AG10803 (cell line): ENCODE data around the gene CYP11A1.
"Not testable (repeated sequence)": the region's sequence is repeated elsewhere in the genome, so short reads cannot be mapped to it uniquely, and the experiment has no call there.

Experiments
- DNase-seq: peaks from one replicate; pipeline ENCODE4 v3.0.0; 2010; ENCODE audit warnings: low read depth
- H3K4me3 ChIP-seq: 2 replicates; pipeline ENCODE4 v1.5.1; 2011; ENCODE audit warnings: mild to moderate bottlenecking, low read length, control low read depth
- TF ChIP-seq, protein P1 (sequence below): conservative IDR thresholded peaks from 2 replicates; pipeline ENCODE4 v1.5.1; 2011; ENCODE audit warnings: mild to moderate bottlenecking, low read length, control low read depth, inconsistent platforms

Gene CYP11A1

DNA sequence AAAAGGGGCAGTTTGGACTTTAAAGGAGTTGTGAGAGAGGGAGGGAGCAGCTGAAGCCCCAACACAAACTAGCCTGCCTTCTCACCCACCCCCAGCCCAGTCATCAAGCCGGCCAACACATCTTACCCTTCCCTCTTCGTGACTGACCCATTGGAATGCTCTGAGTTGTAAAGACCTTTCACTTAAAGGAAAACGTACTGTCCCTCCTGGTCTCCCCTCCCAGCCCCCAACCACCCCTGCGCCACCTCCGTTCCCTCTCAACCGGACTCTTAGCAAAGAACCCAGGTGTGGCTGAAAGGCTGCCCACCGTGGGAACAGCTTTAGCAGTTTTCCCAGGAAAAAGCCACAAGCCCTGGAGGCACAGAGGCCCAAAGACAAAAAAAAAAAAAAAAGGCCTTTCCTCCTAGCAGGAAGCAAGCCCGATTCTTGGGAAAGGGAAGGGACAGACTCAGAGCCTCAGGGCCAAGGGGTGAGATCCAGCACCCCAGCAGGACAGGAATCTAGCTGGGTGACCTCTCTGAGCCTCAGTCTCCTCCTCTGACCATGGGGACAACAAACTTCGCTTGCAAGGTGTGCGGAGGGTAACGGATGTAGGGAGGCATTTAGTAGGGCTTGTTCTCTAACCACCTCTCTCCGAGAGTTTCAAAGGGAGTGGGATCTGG, 2.4 kb downstream of the CYP11A1 start:
- TF ChIP-seq, protein P1, sequence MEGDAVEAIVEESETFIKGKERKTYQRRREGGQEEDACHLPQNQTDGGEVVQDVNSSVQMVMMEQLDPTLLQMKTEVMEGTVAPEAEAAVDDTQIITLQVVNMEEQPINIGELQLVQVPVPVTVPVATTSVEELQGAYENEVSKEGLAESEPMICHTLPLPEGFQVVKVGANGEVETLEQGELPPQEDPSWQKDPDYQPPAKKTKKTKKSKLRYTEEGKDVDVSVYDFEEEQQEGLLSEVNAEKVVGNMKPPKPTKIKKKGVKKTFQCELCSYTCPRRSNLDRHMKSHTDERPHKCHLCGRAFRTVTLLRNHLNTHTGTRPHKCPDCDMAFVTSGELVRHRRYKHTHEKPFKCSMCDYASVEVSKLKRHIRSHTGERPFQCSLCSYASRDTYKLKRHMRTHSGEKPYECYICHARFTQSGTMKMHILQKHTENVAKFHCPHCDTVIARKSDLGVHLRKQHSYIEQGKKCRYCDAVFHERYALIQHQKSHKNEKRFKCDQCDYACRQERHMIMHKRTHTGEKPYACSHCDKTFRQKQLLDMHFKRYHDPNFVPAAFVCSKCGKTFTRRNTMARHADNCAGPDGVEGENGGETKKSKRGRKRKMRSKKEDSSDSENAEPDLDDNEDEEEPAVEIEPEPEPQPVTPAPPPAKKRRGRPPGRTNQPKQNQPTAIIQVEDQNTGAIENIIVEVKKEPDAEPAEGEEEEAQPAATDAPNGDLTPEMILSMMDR, result no peak
- no peak for DNase-seq
- H3K4me3 ChIP-seq, result peak overlapping the region; percentile 64

DNA sequence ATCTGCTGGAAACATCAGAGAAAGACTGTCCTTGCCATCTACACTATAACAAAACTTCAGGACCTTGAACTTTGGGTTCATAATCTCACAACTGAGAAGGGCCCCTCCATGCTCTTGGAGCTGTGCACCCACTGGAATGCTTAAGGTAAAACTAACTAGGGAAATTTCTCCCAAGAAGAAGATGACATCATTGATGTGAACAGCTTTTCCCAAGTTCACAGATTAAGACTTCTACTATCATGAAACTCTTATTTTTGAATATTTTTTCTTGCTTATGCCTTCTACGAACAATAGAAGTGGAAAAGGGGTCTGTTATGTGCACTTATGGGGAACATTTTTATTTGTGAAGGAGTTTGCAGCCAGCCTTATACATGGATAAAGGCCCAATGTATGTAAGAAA, 5.0 kb downstream of the CYP11A1 start:
- no peak for DNase-seq
- H3K4me3 ChIP-seq, result no peak overlapping the region
- TF ChIP-seq, protein P1, result no peak

DNA sequence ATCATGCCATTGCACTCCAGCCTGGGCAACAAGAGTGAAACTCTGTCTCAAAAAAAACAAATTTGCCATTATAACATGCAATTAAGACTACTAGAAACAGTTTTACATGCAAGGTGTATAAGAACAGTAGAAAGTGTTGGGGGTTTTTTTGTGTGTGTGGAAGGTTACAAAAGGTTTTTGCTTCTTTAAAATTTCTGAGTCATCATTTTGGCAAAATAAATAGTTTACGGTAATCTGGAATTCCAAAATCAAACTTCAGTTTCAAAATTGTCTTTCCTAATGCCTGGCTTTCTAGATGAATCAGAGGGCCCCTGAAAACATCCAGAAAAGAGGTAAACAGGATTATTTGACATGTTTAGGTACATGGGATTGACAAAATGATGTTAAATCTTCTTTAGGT, 6.6 kb downstream of the CYP11A1 start:
- not testable (repeated sequence) for DNase-seq, H3K4me3 ChIP-seq

DNA sequence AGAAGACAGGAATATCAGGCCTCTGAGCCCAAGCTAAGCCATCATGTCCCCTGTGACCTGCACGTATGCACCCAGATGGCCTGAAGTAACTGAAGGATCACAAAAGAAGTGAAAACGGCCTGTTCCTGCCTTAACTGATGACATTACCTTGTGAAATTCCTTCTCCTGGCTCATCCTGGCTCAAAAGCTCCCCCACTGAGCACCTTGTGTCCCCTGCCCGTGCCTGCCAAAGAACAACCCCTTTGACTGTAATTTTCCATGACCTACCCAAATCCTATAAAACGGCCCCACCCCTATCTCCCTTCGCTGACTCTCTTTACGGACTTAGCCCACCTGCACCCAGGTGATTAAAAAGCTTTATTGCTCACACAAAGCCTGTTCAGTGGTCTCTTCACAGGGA, 8.1 kb downstream of the CYP11A1 start:
- not testable (repeated sequence) for H3K4me3 ChIP-seq, DNase-seq

DNA sequence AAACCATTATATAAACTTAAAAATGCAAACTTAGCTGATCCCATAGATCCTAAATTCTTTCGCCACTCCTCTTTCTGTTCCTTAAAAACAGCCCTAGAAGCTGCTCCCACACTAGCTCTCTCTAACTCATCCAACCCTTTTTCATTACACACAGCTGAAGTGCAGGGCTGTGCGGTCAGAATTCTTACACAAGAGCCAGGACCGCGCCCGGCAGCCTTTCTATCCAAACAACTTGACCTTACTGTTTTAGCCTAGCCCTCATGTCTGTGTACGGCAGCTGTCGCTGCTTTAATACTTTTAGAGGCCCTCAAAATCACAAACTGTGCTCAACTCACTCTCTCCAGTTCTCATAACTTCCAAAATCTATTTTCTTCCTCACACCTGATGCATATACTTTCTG, 9.9 kb downstream of the CYP11A1 start:
- DNase-seq, H3K4me3 ChIP-seq: not testable (repeated sequence)

DNA sequence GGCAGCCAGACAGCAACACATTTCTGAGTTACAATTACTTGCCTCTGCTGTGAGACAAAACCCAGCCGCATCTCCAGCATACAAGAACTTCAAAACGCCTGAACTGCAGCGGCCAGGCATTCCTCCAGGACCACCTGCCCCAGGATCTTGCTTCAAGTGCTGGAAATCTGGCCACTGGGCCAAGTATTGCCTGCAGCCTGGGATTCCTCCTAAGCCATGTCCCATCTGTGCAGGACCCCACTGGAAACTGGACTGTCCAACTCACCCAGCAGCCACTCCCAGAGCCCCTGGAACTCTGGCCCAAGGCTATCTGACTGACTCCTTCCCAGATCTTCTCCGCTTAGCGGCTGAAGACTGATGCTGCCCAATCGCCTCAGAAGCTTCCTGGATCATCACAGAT, 11.4 kb downstream of the CYP11A1 start:
- DNase-seq, H3K4me3 ChIP-seq: not testable (repeated sequence)

DNA sequence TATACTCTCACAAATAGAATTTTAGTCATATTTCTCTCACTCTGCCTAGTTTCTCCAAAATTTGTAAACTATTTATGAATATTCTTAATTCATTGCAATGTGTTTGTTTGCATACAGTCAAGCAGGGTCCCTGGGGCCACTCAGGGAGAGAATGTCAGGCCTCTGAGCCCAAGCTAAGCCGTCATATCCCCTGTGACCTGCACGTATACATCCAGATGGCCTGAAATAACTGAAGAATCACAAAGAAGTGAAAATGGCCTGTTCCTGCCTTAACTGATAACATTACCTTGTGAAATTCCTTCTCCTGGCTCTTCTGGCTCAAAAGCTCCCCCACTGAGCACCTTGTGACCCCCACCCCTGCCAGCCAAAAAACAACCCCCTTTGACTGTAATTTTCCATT, 13.5 kb downstream of the CYP11A1 start:
- not testable (repeated sequence) for H3K4me3 ChIP-seq, DNase-seq

DNA sequence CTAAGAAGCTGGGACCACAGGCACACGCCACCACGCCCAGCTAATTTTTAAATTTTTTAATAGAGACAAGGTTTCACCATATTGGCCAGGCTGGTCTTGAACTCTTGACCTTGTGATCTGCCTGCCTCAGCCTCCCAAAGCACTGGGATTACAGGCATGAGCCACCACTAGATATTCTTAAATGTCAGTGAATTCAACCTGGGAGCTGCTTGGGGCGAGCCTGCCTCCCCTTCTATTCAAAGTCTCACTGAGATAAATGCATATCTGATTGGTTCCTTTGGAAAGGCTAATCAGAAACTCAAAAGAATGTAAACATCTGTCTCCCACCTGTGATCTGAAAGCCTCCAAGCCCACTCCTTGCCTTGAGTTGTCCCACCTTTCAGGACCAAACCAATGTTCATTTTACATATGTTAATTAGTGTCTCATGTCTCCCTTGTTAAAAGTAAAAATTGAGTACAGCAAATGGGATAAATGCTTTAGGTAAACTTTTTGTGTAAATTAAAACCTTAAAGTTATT, 15.0 kb downstream of the CYP11A1 start:
- H3K4me3 ChIP-seq, result no peak overlapping the region
- TF ChIP-seq, protein P1, result no peak
- no peak for DNase-seq

DNA sequence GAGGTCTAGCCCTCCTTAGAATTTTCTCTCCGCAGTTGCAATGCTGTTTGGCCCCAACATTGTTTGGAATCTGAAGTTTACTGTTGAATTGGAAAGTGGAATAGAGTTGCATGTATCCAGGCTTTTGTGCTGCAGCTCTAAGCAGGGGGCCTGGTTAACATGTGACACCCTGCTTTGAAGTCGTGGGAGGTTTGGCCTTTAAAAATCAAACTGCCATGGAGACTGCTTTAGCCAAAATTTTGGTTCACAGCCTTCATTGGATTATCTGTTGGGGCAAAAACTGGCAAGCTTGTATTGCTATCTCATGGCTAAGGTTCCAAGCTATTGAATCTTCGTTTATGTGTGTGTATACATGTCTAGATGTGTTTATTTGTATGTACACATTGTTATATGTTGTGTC, 15.8 kb downstream of the CYP11A1 start:
- H3K4me3 ChIP-seq, result no peak overlapping the region
- DNase-seq, result no peak
- TF ChIP-seq, protein P1, result no peak
